Activated T-cell treated with anti-CD3 and anti-CD28 coated beads for 4 hours (primary cell): ENCODE measurements around the gene CASP9.

ENCODE experiments used
- DNase-seq: peaks from one replicate; pipeline ENCODE4 v3.0.0-alpha.2; 2020

CASP9 gene

GRCh38 chr1:15444468-15445389 is 79.3 kb downstream of the CASP9 start:
- DNase-seq = no peak

GRCh38 chr1:15443281-15443680 is 80.7 kb downstream of the CASP9 start:
- DNase-seq = no peak

GRCh38 chr1:15442759-15443158 is 81.3 kb downstream of the CASP9 start:
- DNase-seq = no peak

GRCh38 chr1:15442119-15442518 is 81.9 kb downstream of the CASP9 start:
- DNase-seq = no peak
